Caco-2 (cell line): ENCODE results near the gene FAM9B. TPM values are rescaled to one million over a fixed set of nuclear protein-coding genes. Genes with fewer than 3 reads are reported as not detected.
"Not testable (repeated sequence)": the region's sequence is repeated elsewhere in the genome, so short reads cannot be mapped to it uniquely, and the experiment has no call there.

ENCODE experiments used
- BruUV-seq: library from RNA; stranded (reverse); fragments of 400-500 nt; replicated peaks from 2 replicates; lab custom pipeline; 2021; lab: Mats Ljungman, UMichigan
- CTCF ChIA-PET: fragments of 300-600 bp; sonication (Branson Sonifier 250); formaldehyde crosslinking; loops from one replicate; lab custom pipeline; 2022; ENCODE audit warnings: antibody characterized with exemption; lab: Charles Lee
- POLR2A ChIA-PET: fragments of 300-600 bp; sonication (Branson Sonifier 250); formaldehyde crosslinking; loops from one replicate; lab custom pipeline; 2022; ENCODE audit warnings: antibody characterized with exemption; lab: Charles Lee
- DNase-seq, 2 experiments: peaks; one replicate each; pipeline versions ENCODE4 v3.0.0 to v3.0.0-alpha.2; 2020 to 2022
- H3K27me3 ChIP-seq: replicated peaks from 2 replicates; pipeline ENCODE4 v1.6.0; 2011; ENCODE audit warnings: low read length; ENCODE audit not compliant: control insufficient read depth, insufficient read depth
- H3K36me3 ChIP-seq: 2 replicates; pipeline ENCODE4 v1.5.1; 2011; ENCODE audit warnings: low read length; ENCODE audit not compliant: control insufficient read depth, insufficient read depth
- H3K4me1 ChIP-seq: fragments of 250-450 bp; sonication (Bioruptor Pico); 2 replicates; pipeline ENCODE4 v1.5.1; 2020; ENCODE audit warnings: mild to moderate bottlenecking
- H3K4me3 ChIP-seq: 2 replicates; pipeline ENCODE4 v1.5.1; 2011; ENCODE audit warnings: low read depth, mild to moderate bottlenecking, control low read depth, low read length
- H3K9me3 ChIP-seq: fragments of 250-450 bp; sonication (Bioruptor Pico); 2 replicates; pipeline ENCODE4 v1.5.1; 2020; ENCODE audit warnings: mild to moderate bottlenecking, moderate library complexity
- H3K27ac Mint-ChIP-seq: one replicate; pipeline ENCODE4 v1.8.0; 2022; ENCODE audit warnings: mixed read lengths; ENCODE audit not compliant: unreplicated experiment
- H3K27me3 Mint-ChIP-seq: one replicate; pipeline ENCODE4 v1.8.0; 2022; ENCODE audit warnings: mixed read lengths; ENCODE audit not compliant: insufficient read depth, unreplicated experiment
- H3K36me3 Mint-ChIP-seq: one replicate; pipeline ENCODE4 v1.8.0; 2022; ENCODE audit warnings: mild to moderate bottlenecking, mixed read lengths; ENCODE audit not compliant: insufficient read depth, unreplicated experiment
- H3K4me1 Mint-ChIP-seq: one replicate; pipeline ENCODE4 v1.8.0; 2022; ENCODE audit warnings: low read depth, mixed read lengths; ENCODE audit not compliant: unreplicated experiment
- H3K4me3 Mint-ChIP-seq: one replicate; pipeline ENCODE4 v1.8.0; 2022; ENCODE audit warnings: mild to moderate bottlenecking, moderate library complexity, mixed read lengths; ENCODE audit not compliant: unreplicated experiment
- H3K9me3 Mint-ChIP-seq: one replicate; pipeline ENCODE4 v1.8.0; 2022; ENCODE audit warnings: mixed read lengths; ENCODE audit not compliant: unreplicated experiment
- CTCF ChIP-seq, 2 experiments: fragments of 200-600 bp in 1 of 2; IDR thresholded peaks; 1 replicate in 1 of 2; 2 replicates in 1 of 2; pipeline versions ENCODE4 v1.5.1 to v1.8.0; 2011 to 2022; ENCODE audit warnings: antibody characterized with exemption in 1 of 2, control low read depth in 1 of 2, inconsistent platforms in 1 of 2, low read depth in 1 of 2, low read length in 1 of 2, mild to moderate bottlenecking in 1 of 2, moderate library complexity in 1 of 2; ENCODE audit not compliant: insufficient read depth in 1 of 2, severe bottlenecking in 1 of 2, unreplicated experiment in 1 of 2
- intact Hi-C: fragments of 100-400 bp; cut with micrococcal nuclease; formaldehyde crosslinking; loops from one replicate; pipeline ENCODE4 v1.10.0; 2022; ENCODE audit not compliant: unreplicated experiment
- total RNA-seq: library from RNA; stranded (reverse); gene quantifications from 2 replicates; pipeline ENCODE4 v1.2.3, GENCODE V29; 2022

FAM9B gene
- total RNA-seq, 1 experiment from 2014 or later = not detected

- BruUV-seq = no TSS peak
- no peak for TF ChIP-seq CTCF (IDR thresholded peaks at IDR 0.05; ENCODE audit: insufficient read depth in 1 of 2, low read depth in 1 of 2, low read length in 1 of 2, severe bottlenecking in 1 of 2, unreplicated experiment in 1 of 2)
- no peak for DNase-seq
- Histone ChIP-seq H3K4me1 (no peaks in the 10 kb centered on the region), H3K9me3 (no peaks in the 10 kb centered on the region), H3K36me3 (no peaks in the 10 kb centered on the region), H3K4me3 (no peak overlapping the region), H3K27me3 (no peaks in the 10 kb centered on the region)
- no peaks in the 10 kb centered on the region for H3K36me3 Mint-ChIP-seq
- no peak overlapping the region for H3K27ac Mint-ChIP-seq
- H3K9me3 Mint-ChIP-seq = no peaks in the 10 kb centered on the region
- POLR2A ChIA-PET = no interaction called here
- peaks cover 2% of the 10 kb centered on the region for H3K27me3 Mint-ChIP-seq
- no peak overlapping the region for H3K4me3 Mint-ChIP-seq
- intact Hi-C loops = no loop called here
- H3K4me1 Mint-ChIP-seq = no peaks in the 10 kb centered on the region
- CTCF ChIA-PET = no interaction called here
Measured at GRCh38 chrX:9033179-9033578, 748 bp downstream of the FAM9B start.

GRCh38 chrX:9023293-9023692 is 10.6 kb downstream of the FAM9B start:
- Mint-ChIP-seq H3K27ac (no peak overlapping the region), H3K36me3 (no peaks in the 10 kb centered on the region), H3K4me3 (no peak overlapping the region), H3K9me3 (peaks cover 9% of the 10 kb centered on the region), H3K4me1 (no peaks in the 10 kb centered on the region), H3K27me3 (peaks cover 5% of the 10 kb centered on the region)
- ChIA-PET CTCF (no interaction called here), POLR2A (no interaction called here)
- H3K4me3 ChIP-seq = no peak overlapping the region
- intact Hi-C loops = no loop called here
- no peaks in the 10 kb centered on the region for H3K9me3 ChIP-seq
- BruUV-seq = no TSS peak
- no peaks in the 10 kb centered on the region for H3K36me3 ChIP-seq
- H3K27me3 ChIP-seq = no peaks in the 10 kb centered on the region
- no peak for DNase-seq
- TF ChIP-seq CTCF (IDR thresholded peaks at IDR 0.05; ENCODE audit: insufficient read depth in 1 of 2, low read depth in 1 of 2, low read length in 1 of 2, severe bottlenecking in 1 of 2, unreplicated experiment in 1 of 2) = no peak
- H3K4me1 ChIP-seq = no peaks in the 10 kb centered on the region

GRCh38 chrX:9019151-9019550 is 14.8 kb downstream of the FAM9B start:
- no peaks in the 10 kb centered on the region for H3K4me1 Mint-ChIP-seq

GRCh38 chrX:9018332-9018731 is 15.6 kb downstream of the FAM9B start:
- CTCF ChIA-PET, H3K27me3 ChIP-seq, H3K9me3 ChIP-seq, H3K27me3 Mint-ChIP-seq, H3K4me3 Mint-ChIP-seq, BruUV-seq, POLR2A ChIA-PET, H3K4me1 Mint-ChIP-seq, H3K4me1 ChIP-seq, H3K27ac Mint-ChIP-seq, H3K36me3 Mint-ChIP-seq, H3K4me3 ChIP-seq, H3K9me3 Mint-ChIP-seq, DNase-seq, H3K36me3 ChIP-seq, intact Hi-C loops: not testable (repeated sequence)

More at GRCh38 chrX:9019151-9019550, 14.8 kb downstream of the FAM9B start:
- Mint-ChIP-seq H3K27me3 (no peaks in the 10 kb centered on the region), H3K4me3 (no peak overlapping the region), H3K9me3 (peaks cover 9% of the 10 kb centered on the region), H3K27ac (no peak overlapping the region), H3K36me3 (no peaks in the 10 kb centered on the region)
- ChIA-PET POLR2A (no interaction called here), CTCF (no interaction called here)
- no peak overlapping the region for H3K4me3 ChIP-seq
- no peaks in the 10 kb centered on the region for H3K27me3 ChIP-seq
- BruUV-seq = no TSS peak
- no peaks in the 10 kb centered on the region for H3K4me1 ChIP-seq
- intact Hi-C loops = no loop called here
- H3K36me3 ChIP-seq = no peaks in the 10 kb centered on the region
- DNase-seq = no peak
- TF ChIP-seq CTCF (IDR thresholded peaks at IDR 0.05; ENCODE audit: insufficient read depth in 1 of 2, low read depth in 1 of 2, low read length in 1 of 2, severe bottlenecking in 1 of 2, unreplicated experiment in 1 of 2) = no peak
- no peaks in the 10 kb centered on the region for H3K9me3 ChIP-seq
